Measurements from ENCODE around the gene SMAD7. TPM values are rescaled to one million over a fixed set of nuclear protein-coding genes. Genes with fewer than 3 reads are reported as not detected.

SMAD7 gene
- total RNA-seq, 4 donors from 2014 or later, result 22.5 to 54.9 (median 40.0) TPM

- H3K36me3 ChIP-seq, result no peaks in the 10 kb centered on the region
- TF ChIP-seq POLR2AphosphoS5 (IDR thresholded peaks at IDR 0.05), result no peak
- TF ChIP-seq CTCF (IDR thresholded peaks at IDR 0.05), result no peak
- no peak for TF ChIP-seq POLR2A (IDR thresholded peaks at IDR 0.05; ENCODE audit: low read depth)
- no peak for TF ChIP-seq EP300 (IDR thresholded peaks at IDR 0.05)
- H3K27me3 ChIP-seq, result no peaks in the 10 kb centered on the region
- H3K4me1 ChIP-seq, result peaks cover 20 to 29% (median 23%) of the 10 kb centered on the region in 4 donors
- 89% methylated on average over 4 of the region's 4 CpGs for WGBS
- intact Hi-C loops (cut with DNase I), result no loop called here
- H3K4me3 ChIP-seq, result no peak overlapping the region
- H3K9me3 ChIP-seq, result peaks cover 0 to 6% (median 3%) of the 10 kb centered on the region in 4 donors
- no peak for DNase-seq (ENCODE audit: extremely low spot score)
- no peak overlapping the region for H3K27ac ChIP-seq (replicated peaks in 1 of 4)
Observed at GRCh38 chr18:48899558-48900174, 51.1 kb downstream of the SMAD7 start.

- TF ChIP-seq POLR2A (IDR thresholded peaks at IDR 0.05; ENCODE audit: low read depth) (no peak), EP300 (IDR thresholded peaks at IDR 0.05) (no peak), CTCF (IDR thresholded peaks at IDR 0.05) (no peak), POLR2AphosphoS5 (IDR thresholded peaks at IDR 0.05) (no peak)
- no peak for DNase-seq (ENCODE audit: extremely low spot score)
- H3K36me3 ChIP-seq, result no peaks in the 10 kb centered on the region
- WGBS, result 87% methylated on average over 4 of the region's 4 CpGs
- H3K4me3 ChIP-seq, result no peak overlapping the region
- H3K4me1 ChIP-seq, result peaks cover 20 to 33% (median 27%) of the 10 kb centered on the region in 4 donors
- no peaks in the 10 kb centered on the region for H3K9me3 ChIP-seq
- intact Hi-C loops (cut with DNase I), result no loop called here
- no peak overlapping the region for H3K27ac ChIP-seq (replicated peaks in 1 of 4)
- no peaks in the 10 kb centered on the region for H3K27me3 ChIP-seq
Observed at GRCh38 chr18:48898521-48898920, 52.2 kb downstream of the SMAD7 start.

GRCh38 chr18:48897531-48897930, 53.2 kb downstream of the SMAD7 start:
- TF ChIP-seq EP300 (IDR thresholded peaks at IDR 0.05) (no peak), POLR2AphosphoS5 (IDR thresholded peaks at IDR 0.05) (no peak), CTCF (IDR thresholded peaks at IDR 0.05) (no peak), POLR2A (IDR thresholded peaks at IDR 0.05; ENCODE audit: low read depth) (no peak)

GRCh38 chr18:48896875-48897511, 53.8 kb downstream of the SMAD7 start:
- WGBS, result 68% methylated on average over 9 of the region's 9 CpGs
- H3K27ac ChIP-seq (replicated peaks in 1 of 4), result no peak overlapping the region

More at GRCh38 chr18:48897531-48897930, 53.2 kb downstream of the SMAD7 start:
- Histone ChIP-seq H3K27ac (replicated peaks in 1 of 4) (no peak overlapping the region), H3K4me3 (no peak overlapping the region), H3K4me1 (peaks cover 11 to 30% (median 20%) of the 10 kb centered on the region in 4 donors), H3K9me3 (no peaks in the 10 kb centered on the region), H3K27me3 (no peaks in the 10 kb centered on the region), H3K36me3 (no peaks in the 10 kb centered on the region)
- 85% methylated on average over 4 of the region's 5 CpGs for WGBS
- intact Hi-C loops (cut with DNase I), result no loop called here
- no peak for DNase-seq (ENCODE audit: extremely low spot score)

GRCh38 chr18:48896326-48896874, 54.4 kb downstream of the SMAD7 start:
- H3K27me3 ChIP-seq, result no peaks in the 10 kb centered on the region
- H3K36me3 ChIP-seq, result no peaks in the 10 kb centered on the region
- intact Hi-C loops (cut with DNase I), result no loop called here
- H3K9me3 ChIP-seq, result no peaks in the 10 kb centered on the region
- H3K4me1 ChIP-seq, result peaks cover 0 to 18% (median 9%) of the 10 kb centered on the region in 4 donors
- no peak for DNase-seq (ENCODE audit: extremely low spot score)
- 100% methylated on average over 2 of the region's 8 CpGs for WGBS
- no peak overlapping the region for H3K4me3 ChIP-seq
- H3K27ac ChIP-seq (replicated peaks in 1 of 4), result no peak overlapping the region
- no peak for TF ChIP-seq POLR2AphosphoS5 (IDR thresholded peaks at IDR 0.05)
- TF ChIP-seq CTCF (IDR thresholded peaks at IDR 0.05), result no peak
- no peak for TF ChIP-seq EP300 (IDR thresholded peaks at IDR 0.05)
- TF ChIP-seq POLR2A (IDR thresholded peaks at IDR 0.05; ENCODE audit: low read depth), result no peak

More at GRCh38 chr18:48896875-48897511, 53.8 kb downstream of the SMAD7 start:
- no peak for DNase-seq (ENCODE audit: extremely low spot score)
- Histone ChIP-seq H3K9me3 (no peaks in the 10 kb centered on the region), H3K36me3 (no peaks in the 10 kb centered on the region), H3K27me3 (no peaks in the 10 kb centered on the region), H3K4me1 (peaks cover 6 to 24% (median 15%) of the 10 kb centered on the region in 4 donors), H3K4me3 (no peak overlapping the region)
- intact Hi-C loops (cut with DNase I), result no loop called here
- no peak for TF ChIP-seq POLR2A (IDR thresholded peaks at IDR 0.05; ENCODE audit: low read depth)

Measured in esophagus muscularis mucosa (tissue), 4 donors.